Measurements from ENCODE around the gene GRIA4.

- TF ChIP-seq, protein P1, sequence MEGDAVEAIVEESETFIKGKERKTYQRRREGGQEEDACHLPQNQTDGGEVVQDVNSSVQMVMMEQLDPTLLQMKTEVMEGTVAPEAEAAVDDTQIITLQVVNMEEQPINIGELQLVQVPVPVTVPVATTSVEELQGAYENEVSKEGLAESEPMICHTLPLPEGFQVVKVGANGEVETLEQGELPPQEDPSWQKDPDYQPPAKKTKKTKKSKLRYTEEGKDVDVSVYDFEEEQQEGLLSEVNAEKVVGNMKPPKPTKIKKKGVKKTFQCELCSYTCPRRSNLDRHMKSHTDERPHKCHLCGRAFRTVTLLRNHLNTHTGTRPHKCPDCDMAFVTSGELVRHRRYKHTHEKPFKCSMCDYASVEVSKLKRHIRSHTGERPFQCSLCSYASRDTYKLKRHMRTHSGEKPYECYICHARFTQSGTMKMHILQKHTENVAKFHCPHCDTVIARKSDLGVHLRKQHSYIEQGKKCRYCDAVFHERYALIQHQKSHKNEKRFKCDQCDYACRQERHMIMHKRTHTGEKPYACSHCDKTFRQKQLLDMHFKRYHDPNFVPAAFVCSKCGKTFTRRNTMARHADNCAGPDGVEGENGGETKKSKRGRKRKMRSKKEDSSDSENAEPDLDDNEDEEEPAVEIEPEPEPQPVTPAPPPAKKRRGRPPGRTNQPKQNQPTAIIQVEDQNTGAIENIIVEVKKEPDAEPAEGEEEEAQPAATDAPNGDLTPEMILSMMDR (IDR thresholded peaks at IDR 0.05), result no peak
- no peak for TF ChIP-seq POLR2A (IDR thresholded peaks at IDR 0.05)
These were observed 8.6 kb downstream of the GRIA4 start for GRCh38 chr11:105618343-105618955.

All from heart left ventricle (tissue), 13 donors.